MCF 10A (cell line): ENCODE results near the gene PDE9A. TPM values are rescaled to one million over a fixed set of nuclear protein-coding genes. Genes with fewer than 3 reads are reported as not detected.
A peak's percentile ranks its signal among the peaks of the same experiment; 100 is the strongest.

Source experiments
- Bru-seq: library from RNA; stranded (reverse); fragments of 400-500 nt; gene quantifications from one replicate; lab custom pipeline; 2021; lab: Mats Ljungman, UMichigan
- BruChase-seq, 2 experiments: library from RNA; stranded (reverse); fragments of 400-500 nt; gene quantifications; one replicate each; lab custom pipeline; 2021; lab: Mats Ljungman, UMichigan
- BruUV-seq: library from RNA; stranded (reverse); fragments of 400-500 nt; replicated peaks from 2 replicates; lab custom pipeline; 2021; lab: Mats Ljungman, UMichigan
- CTCF ChIA-PET: fragments of 300-600 bp; sonication (Branson Sonifier 250); formaldehyde crosslinking; extraction: SDS; loops from one replicate; lab custom pipeline; 2021; ENCODE audit warnings: antibody characterized with exemption, inconsistent platforms; lab: Yijun Ruan, JAX
- POLR2A ChIA-PET: fragments of 300-600, 350-650 bp; sonication (Branson Sonifier 250); formaldehyde crosslinking; extraction: SDS; loops from one replicate; lab custom pipeline; 2020; ENCODE audit warnings: antibody characterized with exemption, inconsistent platforms; lab: Yijun Ruan, JAX
- DNase-seq: peaks from one replicate; pipeline ENCODE4 v3.0.0-alpha.2; 2018; ENCODE audit not compliant: unreplicated experiment
- H3K27ac Mint-ChIP-seq: one replicate; pipeline ENCODE4 v1.8.0; 2022; ENCODE audit warnings: mild to moderate bottlenecking, low read depth, mixed read lengths; ENCODE audit not compliant: unreplicated experiment
- H3K27me3 Mint-ChIP-seq: one replicate; pipeline ENCODE4 v1.8.0; 2022; ENCODE audit warnings: mixed read lengths; ENCODE audit not compliant: insufficient read depth, unreplicated experiment
- H3K36me3 Mint-ChIP-seq: one replicate; pipeline ENCODE4 v1.8.0; 2022; ENCODE audit warnings: mild to moderate bottlenecking, moderate library complexity, mixed read lengths; ENCODE audit not compliant: insufficient read depth, unreplicated experiment
- H3K4me1 Mint-ChIP-seq: one replicate; pipeline ENCODE4 v1.8.0; 2022; ENCODE audit warnings: mixed read lengths; ENCODE audit not compliant: insufficient read depth, unreplicated experiment
- H3K4me3 Mint-ChIP-seq: one replicate; pipeline ENCODE4 v1.8.0; 2022; ENCODE audit warnings: mild to moderate bottlenecking, moderate library complexity, mixed read lengths; ENCODE audit not compliant: unreplicated experiment
- H3K9me3 Mint-ChIP-seq: one replicate; pipeline ENCODE4 v1.8.0; 2022; ENCODE audit warnings: mixed read lengths; ENCODE audit not compliant: unreplicated experiment
- CTCF ChIP-seq: fragments of 200-600 bp; IDR thresholded peaks from one replicate; pipeline ENCODE4 v1.8.0; 2022; ENCODE audit warnings: antibody characterized with exemption, mild to moderate bottlenecking; ENCODE audit not compliant: unreplicated experiment
- intact Hi-C: fragments of 100-400 bp; cut with micrococcal nuclease; formaldehyde crosslinking; loops from 2 replicates; pipeline ENCODE4 v1.14.1; 2022
- long read RNA-seq: library from polyadenylated mRNA; stranded (forward); transcript quantifications from one replicate; pipeline ENCODE4 v2.0.0, GENCODE V29; 2022
- total RNA-seq: library from RNA; stranded (reverse); gene quantifications from 2 replicates; pipeline ENCODE4 v1.2.3, GENCODE V29; 2022

Gene PDE9A
- not detected in 2 replicates for total RNA-seq
- Bru-seq, nascent RNA, result percentile 8 among the genes with signal in this experiment
- percentile 7 among the genes with signal in this experiment for BruChase-seq, experiment 1, labeled RNA remaining after a 6-hour chase
- BruChase-seq, experiment 2, labeled RNA remaining after a 2-hour chase, result percentile 6 among the genes with signal in this experiment
- long read RNA-seq, result 0 reads

GRCh38 chr21:42653231-42654061 is at the start of gene PDE9A:
Gene PDE9A, plus strand, starts transcription at chr21:42653621. Its CDS starts 194 bp downstream, at chr21:42653815.
- TF ChIP-seq CTCF, result no peak
- H3K4me3 Mint-ChIP-seq, result no peak within 1 kb of the TSS
- ChIA-PET CTCF (interaction anchor here (0.7 to 0.9 kb wide), 2 partner anchors 63 to 437 kb away, joined by 4 read pairs; no protein-coding TSS in a partner anchor), POLR2A (no interaction called here)
- H3K36me3 Mint-ChIP-seq, result no peaks in the 10 kb centered on the region
- H3K27ac Mint-ChIP-seq, result no peak within 1 kb of the TSS
- H3K4me1 Mint-ChIP-seq, result peaks cover 6% of the 10 kb centered on the region
- peaks cover 83% of the 10 kb centered on the region for H3K27me3 Mint-ChIP-seq
- no peak for DNase-seq
- intact Hi-C loops, result no loop called here
- H3K9me3 Mint-ChIP-seq, result no peaks in the 10 kb centered on the region
- BruUV-seq, result no TSS peak

- TF ChIP-seq CTCF, result no peak
- CTCF ChIA-PET, result interaction anchor here (1.2 kb wide), 1 partner anchor 14 kb away, joined by 5 read pairs; no protein-coding TSS in a partner anchor
- Mint-ChIP-seq H3K27ac (no peak overlapping the region), H3K27me3 (peaks cover 31% of the 10 kb centered on the region), H3K36me3 (no peaks in the 10 kb centered on the region), H3K4me1 (no peaks in the 10 kb centered on the region), H3K9me3 (no peaks in the 10 kb centered on the region), H3K4me3 (no peak overlapping the region)
- intact Hi-C loops, result no loop called here
- DNase-seq, result no peak
- BruUV-seq, result no TSS peak
- POLR2A ChIA-PET, result no interaction called here
These were observed 46.3 kb upstream of the PDE9A start for GRCh38 chr21:42607102-42607501.

GRCh38 chr21:42607525-42608102 is 45.8 kb upstream of the PDE9A start:
- BruUV-seq, result no TSS peak
- POLR2A ChIA-PET, result no interaction called here
- no peak for DNase-seq
- Mint-ChIP-seq H3K4me3 (no peak overlapping the region), H3K4me1 (no peaks in the 10 kb centered on the region), H3K9me3 (no peaks in the 10 kb centered on the region), H3K36me3 (no peaks in the 10 kb centered on the region), H3K27me3 (peaks cover 26% of the 10 kb centered on the region), H3K27ac (no peak overlapping the region)
- intact Hi-C loops, result no loop called here
- no peak for TF ChIP-seq CTCF
- CTCF ChIA-PET, result interaction anchor here (1.2 kb wide), 1 partner anchor 14 kb away, joined by 5 read pairs; no protein-coding TSS in a partner anchor

- intact Hi-C loops, result no loop called here
- H3K4me1 Mint-ChIP-seq, result no peaks in the 10 kb centered on the region
- no peak overlapping the region for H3K27ac Mint-ChIP-seq
- no peaks in the 10 kb centered on the region for H3K9me3 Mint-ChIP-seq
- CTCF ChIA-PET, result no interaction called here
- no peaks in the 10 kb centered on the region for H3K36me3 Mint-ChIP-seq
- POLR2A ChIA-PET, result no interaction called here
- no peak overlapping the region for H3K4me3 Mint-ChIP-seq
- H3K27me3 Mint-ChIP-seq, result peaks cover 19% of the 10 kb centered on the region
- BruUV-seq, result no TSS peak
- no peak for TF ChIP-seq CTCF
- DNase-seq, result no peak
These were observed 45.0 kb upstream of the PDE9A start for GRCh38 chr21:42608446-42608845.
